ENCODE results near the gene TMEM218.

The TMEM218 gene

GRCh38 chr11:125148011-125148410 is 36.6 kb upstream of the TMEM218 start:
- no peak overlapping the region for H3K4me3 ChIP-seq (ENCODE audit: low read length in 2 of 2)
- H3K36me3 ChIP-seq (ENCODE audit: control insufficient read depth in 2 of 2, insufficient read depth in 2 of 2, low read length in 2 of 2): no peaks in the 10 kb centered on the region
- H3K27me3 ChIP-seq (ENCODE audit: control insufficient read depth in 2 of 2, insufficient read depth in 2 of 2, low read length in 2 of 2): no peaks in the 10 kb centered on the region
- no peak overlapping the region for H3K9ac ChIP-seq (ENCODE audit: low read depth in 1 of 2, low read length in 2 of 2)
- no peak overlapping the region for H3K27ac ChIP-seq (ENCODE audit: low read depth in 2 of 2, low read length in 2 of 2)
- H3K4me1 ChIP-seq (ENCODE audit: control insufficient read depth in 2 of 2, insufficient read depth in 2 of 2, low read length in 2 of 2): no peaks in the 10 kb centered on the region
- no peaks in the 10 kb centered on the region for H3K9me3 ChIP-seq (ENCODE audit: control insufficient read depth in 2 of 2, low read length in 2 of 2)

GRCh38 chr11:125147280-125147679 is 35.9 kb upstream of the TMEM218 start:
- no peak overlapping the region for H3K4me3 ChIP-seq (ENCODE audit: low read length in 2 of 2)
- no peaks in the 10 kb centered on the region for H3K4me1 ChIP-seq (ENCODE audit: control insufficient read depth in 2 of 2, insufficient read depth in 2 of 2, low read length in 2 of 2)
- no peaks in the 10 kb centered on the region for H3K9me3 ChIP-seq (ENCODE audit: control insufficient read depth in 2 of 2, low read length in 2 of 2)
- H3K27ac ChIP-seq (ENCODE audit: low read depth in 2 of 2, low read length in 2 of 2): no peak overlapping the region
- H3K27me3 ChIP-seq (ENCODE audit: control insufficient read depth in 2 of 2, insufficient read depth in 2 of 2, low read length in 2 of 2): no peaks in the 10 kb centered on the region
- H3K36me3 ChIP-seq (ENCODE audit: control insufficient read depth in 2 of 2, insufficient read depth in 2 of 2, low read length in 2 of 2): no peaks in the 10 kb centered on the region
- no peak overlapping the region for H3K9ac ChIP-seq (ENCODE audit: low read depth in 1 of 2, low read length in 2 of 2)

GRCh38 chr11:125146232-125146631 is 34.8 kb upstream of the TMEM218 start:
- no peak overlapping the region for H3K9ac ChIP-seq (ENCODE audit: low read depth in 1 of 2, low read length in 2 of 2)
- no peaks in the 10 kb centered on the region for H3K36me3 ChIP-seq (ENCODE audit: control insufficient read depth in 2 of 2, insufficient read depth in 2 of 2, low read length in 2 of 2)
- H3K27ac ChIP-seq (ENCODE audit: low read depth in 2 of 2, low read length in 2 of 2): no peak overlapping the region
- no peak overlapping the region for H3K4me3 ChIP-seq (ENCODE audit: low read length in 2 of 2)
- no peaks in the 10 kb centered on the region for H3K27me3 ChIP-seq (ENCODE audit: control insufficient read depth in 2 of 2, insufficient read depth in 2 of 2, low read length in 2 of 2)
- H3K4me1 ChIP-seq (ENCODE audit: control insufficient read depth in 2 of 2, insufficient read depth in 2 of 2, low read length in 2 of 2): no peaks in the 10 kb centered on the region
- no peaks in the 10 kb centered on the region for H3K9me3 ChIP-seq (ENCODE audit: control insufficient read depth in 2 of 2, low read length in 2 of 2)

- H3K36me3 ChIP-seq (ENCODE audit: control insufficient read depth in 2 of 2, insufficient read depth in 2 of 2, low read length in 2 of 2): no peaks in the 10 kb centered on the region
- no peaks in the 10 kb centered on the region for H3K9me3 ChIP-seq (ENCODE audit: control insufficient read depth in 2 of 2, low read length in 2 of 2)
- H3K4me1 ChIP-seq (ENCODE audit: control insufficient read depth in 2 of 2, insufficient read depth in 2 of 2, low read length in 2 of 2): no peaks in the 10 kb centered on the region
- no peak overlapping the region for H3K27ac ChIP-seq (ENCODE audit: low read depth in 2 of 2, low read length in 2 of 2)
- no peak overlapping the region for H3K9ac ChIP-seq (ENCODE audit: low read depth in 1 of 2, low read length in 2 of 2)
- peaks cover 0 to 3% of the 10 kb centered on the region in 2 donors for H3K27me3 ChIP-seq (ENCODE audit: control insufficient read depth in 2 of 2, insufficient read depth in 2 of 2, low read length in 2 of 2)
- H3K4me3 ChIP-seq (ENCODE audit: low read length in 2 of 2): peak overlapping the region in 1 of 2 donors; percentile 3
Measured at GRCh38 chr11:125141686-125142535, 30.5 kb upstream of the TMEM218 start.

GRCh38 chr11:125141178-125141577 is 29.8 kb upstream of the TMEM218 start:
- peaks cover 2 to 3% of the 10 kb centered on the region in 2 donors for H3K27me3 ChIP-seq (ENCODE audit: control insufficient read depth in 2 of 2, insufficient read depth in 2 of 2, low read length in 2 of 2)
- H3K27ac ChIP-seq (ENCODE audit: low read depth in 2 of 2, low read length in 2 of 2): no peak overlapping the region
- H3K9ac ChIP-seq (ENCODE audit: low read depth in 1 of 2, low read length in 2 of 2): no peak overlapping the region
- no peaks in the 10 kb centered on the region for H3K36me3 ChIP-seq (ENCODE audit: control insufficient read depth in 2 of 2, insufficient read depth in 2 of 2, low read length in 2 of 2)
- H3K4me3 ChIP-seq (ENCODE audit: low read length in 2 of 2): no peak overlapping the region
- H3K4me1 ChIP-seq (ENCODE audit: control insufficient read depth in 2 of 2, insufficient read depth in 2 of 2, low read length in 2 of 2): no peaks in the 10 kb centered on the region
- no peaks in the 10 kb centered on the region for H3K9me3 ChIP-seq (ENCODE audit: control insufficient read depth in 2 of 2, low read length in 2 of 2)

GRCh38 chr11:125140233-125140632 is 28.8 kb upstream of the TMEM218 start:
- H3K36me3 ChIP-seq (ENCODE audit: control insufficient read depth in 2 of 2, insufficient read depth in 2 of 2, low read length in 2 of 2): no peaks in the 10 kb centered on the region
- H3K27me3 ChIP-seq (ENCODE audit: control insufficient read depth in 2 of 2, insufficient read depth in 2 of 2, low read length in 2 of 2): peaks cover 2 to 3% of the 10 kb centered on the region in 2 donors
- no peaks in the 10 kb centered on the region for H3K9me3 ChIP-seq (ENCODE audit: control insufficient read depth in 2 of 2, low read length in 2 of 2)
- H3K27ac ChIP-seq (ENCODE audit: low read depth in 2 of 2, low read length in 2 of 2): no peak overlapping the region
- no peaks in the 10 kb centered on the region for H3K4me1 ChIP-seq (ENCODE audit: control insufficient read depth in 2 of 2, insufficient read depth in 2 of 2, low read length in 2 of 2)
- H3K9ac ChIP-seq (ENCODE audit: low read depth in 1 of 2, low read length in 2 of 2): no peak overlapping the region
- H3K4me3 ChIP-seq (ENCODE audit: low read length in 2 of 2): no peak overlapping the region

- H3K27ac ChIP-seq (ENCODE audit: low read depth in 2 of 2, low read length in 2 of 2): no peak overlapping the region
- H3K4me1 ChIP-seq (ENCODE audit: control insufficient read depth in 2 of 2, insufficient read depth in 2 of 2, low read length in 2 of 2): no peaks in the 10 kb centered on the region
- H3K9ac ChIP-seq (ENCODE audit: low read depth in 1 of 2, low read length in 2 of 2): no peak overlapping the region
- no peaks in the 10 kb centered on the region for H3K36me3 ChIP-seq (ENCODE audit: control insufficient read depth in 2 of 2, insufficient read depth in 2 of 2, low read length in 2 of 2)
- peaks cover 2 to 3% of the 10 kb centered on the region in 2 donors for H3K27me3 ChIP-seq (ENCODE audit: control insufficient read depth in 2 of 2, insufficient read depth in 2 of 2, low read length in 2 of 2)
- H3K9me3 ChIP-seq (ENCODE audit: control insufficient read depth in 2 of 2, low read length in 2 of 2): no peaks in the 10 kb centered on the region
- H3K4me3 ChIP-seq (ENCODE audit: low read length in 2 of 2): no peak overlapping the region
Measured at GRCh38 chr11:125139778-125140177, 28.4 kb upstream of the TMEM218 start.

GRCh38 chr11:125138966-125139365 is 27.5 kb upstream of the TMEM218 start:
- Histone ChIP-seq H3K9me3 (ENCODE audit: control insufficient read depth in 2 of 2, low read length in 2 of 2) (no peaks in the 10 kb centered on the region), H3K27ac (ENCODE audit: low read depth in 2 of 2, low read length in 2 of 2) (no peak overlapping the region), H3K4me1 (ENCODE audit: control insufficient read depth in 2 of 2, insufficient read depth in 2 of 2, low read length in 2 of 2) (no peaks in the 10 kb centered on the region), H3K9ac (ENCODE audit: low read depth in 1 of 2, low read length in 2 of 2) (no peak overlapping the region), H3K36me3 (ENCODE audit: control insufficient read depth in 2 of 2, insufficient read depth in 2 of 2, low read length in 2 of 2) (no peaks in the 10 kb centered on the region), H3K27me3 (ENCODE audit: control insufficient read depth in 2 of 2, insufficient read depth in 2 of 2, low read length in 2 of 2) (peaks cover 2 to 3% of the 10 kb centered on the region in 2 donors), H3K4me3 (ENCODE audit: low read length in 2 of 2) (no peak overlapping the region)

- no peak overlapping the region for H3K4me3 ChIP-seq (ENCODE audit: low read length in 2 of 2)
- H3K4me1 ChIP-seq (ENCODE audit: control insufficient read depth in 2 of 2, insufficient read depth in 2 of 2, low read length in 2 of 2): no peaks in the 10 kb centered on the region
- no peaks in the 10 kb centered on the region for H3K36me3 ChIP-seq (ENCODE audit: control insufficient read depth in 2 of 2, insufficient read depth in 2 of 2, low read length in 2 of 2)
- no peak overlapping the region for H3K27ac ChIP-seq (ENCODE audit: low read depth in 2 of 2, low read length in 2 of 2)
- H3K9ac ChIP-seq (ENCODE audit: low read depth in 1 of 2, low read length in 2 of 2): no peak overlapping the region
- H3K27me3 ChIP-seq (ENCODE audit: control insufficient read depth in 2 of 2, insufficient read depth in 2 of 2, low read length in 2 of 2): peaks cover 2 to 7% of the 10 kb centered on the region in 2 donors
- no peaks in the 10 kb centered on the region for H3K9me3 ChIP-seq (ENCODE audit: control insufficient read depth in 2 of 2, low read length in 2 of 2)
Measured at GRCh38 chr11:125136001-125136400, 24.6 kb upstream of the TMEM218 start.

- H3K27ac ChIP-seq (ENCODE audit: low read depth in 2 of 2, low read length in 2 of 2): no peak overlapping the region
- H3K9me3 ChIP-seq (ENCODE audit: control insufficient read depth in 2 of 2, low read length in 2 of 2): no peaks in the 10 kb centered on the region
- H3K27me3 ChIP-seq (ENCODE audit: control insufficient read depth in 2 of 2, insufficient read depth in 2 of 2, low read length in 2 of 2): peaks cover 2 to 4% of the 10 kb centered on the region in 2 donors
- H3K4me1 ChIP-seq (ENCODE audit: control insufficient read depth in 2 of 2, insufficient read depth in 2 of 2, low read length in 2 of 2): no peaks in the 10 kb centered on the region
- no peak overlapping the region for H3K9ac ChIP-seq (ENCODE audit: low read depth in 1 of 2, low read length in 2 of 2)
- no peaks in the 10 kb centered on the region for H3K36me3 ChIP-seq (ENCODE audit: control insufficient read depth in 2 of 2, insufficient read depth in 2 of 2, low read length in 2 of 2)
- H3K4me3 ChIP-seq (ENCODE audit: low read length in 2 of 2): no peak overlapping the region
Measured at GRCh38 chr11:125132596-125132995, 21.2 kb upstream of the TMEM218 start.

Data from mucosa of rectum (tissue), 2 donors.